ENCODE data around the gene CWF19L1. TPM values are rescaled to one million over a fixed set of nuclear protein-coding genes. Genes with fewer than 3 reads are reported as not detected.

Gene CWF19L1
- total and polyA plus RNA-seq, 2 experiments from 2014 or later: 15.8 to 34.4 TPM

DNA sequence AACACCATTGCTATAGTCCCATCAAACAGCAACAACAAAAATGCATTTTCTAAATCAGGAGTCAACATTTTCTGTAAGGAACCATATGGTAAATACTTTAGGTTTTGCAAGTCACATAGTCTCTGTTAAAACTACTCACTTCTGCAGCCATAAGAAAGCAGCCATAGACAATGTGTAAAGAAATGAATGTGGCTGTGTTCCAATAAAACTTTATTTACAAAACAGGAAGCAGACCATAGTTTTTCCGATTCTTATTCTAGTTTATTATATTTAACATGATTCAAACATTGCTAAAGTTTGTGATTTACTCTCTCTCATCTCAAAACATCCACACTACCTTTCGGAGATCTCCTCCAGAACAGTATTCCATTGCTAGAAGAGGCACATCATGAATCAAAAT is 44.9 kb downstream of the CWF19L1 start (continued):
- TF ChIP-seq REST (IDR thresholded peaks at IDR 0.05; ENCODE audit: unreplicated experiment) (no peak), EZH2 (IDR thresholded peaks at IDR 0.05; ENCODE audit: low read depth, unreplicated experiment) (no peak)

DNA sequence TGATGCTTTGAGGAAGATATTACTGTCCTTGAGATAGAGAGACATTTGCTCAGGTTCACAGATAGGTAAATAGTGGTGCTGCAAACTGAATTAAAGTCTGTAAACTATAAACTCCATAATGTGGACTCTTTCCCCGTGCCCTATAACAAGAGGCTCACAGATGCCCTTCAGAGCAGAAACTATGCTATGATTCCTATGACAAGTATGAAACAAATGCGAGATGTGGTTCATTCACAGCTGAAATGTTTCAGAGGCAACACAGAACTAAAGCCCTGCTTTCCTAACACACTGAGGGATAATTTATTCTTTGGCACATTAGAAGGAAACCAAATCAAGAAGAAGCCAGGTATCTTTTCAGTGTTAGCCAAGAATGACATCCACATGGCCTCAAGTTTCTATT is 51.4 kb downstream of the CWF19L1 start:
- ATAC-seq: no peak
- H3K27ac Mint-ChIP-seq: no peak overlapping the region

More for the DNA sequence above, 51.4 kb downstream of the CWF19L1 start:
- H2AFZ ChIP-seq: no peak overlapping the region
- no peaks in the 10 kb centered on the region for H3K79me2 ChIP-seq (replicated peaks; ENCODE audit: insufficient read depth)
- DNase-seq (ENCODE audit: low spot score): no peak
- no peak overlapping the region for H3K4me3 ChIP-seq
- no peak overlapping the region for H3K4me2 ChIP-seq
- Mint-ChIP-seq H3K9me3 (no peaks in the 10 kb centered on the region), H3K27me3 (ENCODE audit: insufficient read depth, low read depth, poor library complexity) (peaks cover 2% of the 10 kb centered on the region), H3K4me1 (no peaks in the 10 kb centered on the region; the same call in 2 of the 3 replicates), H3K4me3 (no peak overlapping the region), H3K36me3 (ENCODE audit: low read depth) (peaks cover 32% of the 10 kb centered on the region)
- H3K36me3 ChIP-seq (ENCODE audit: insufficient read depth): peaks cover 49% of the 10 kb centered on the region
- TF ChIP-seq EZH2phosphoT487 (IDR thresholded peaks at IDR 0.05; ENCODE audit: unreplicated experiment): no peak
- no peak for TF ChIP-seq EZH2 (IDR thresholded peaks at IDR 0.05; ENCODE audit: low read depth, unreplicated experiment)
- TF ChIP-seq, protein P1, sequence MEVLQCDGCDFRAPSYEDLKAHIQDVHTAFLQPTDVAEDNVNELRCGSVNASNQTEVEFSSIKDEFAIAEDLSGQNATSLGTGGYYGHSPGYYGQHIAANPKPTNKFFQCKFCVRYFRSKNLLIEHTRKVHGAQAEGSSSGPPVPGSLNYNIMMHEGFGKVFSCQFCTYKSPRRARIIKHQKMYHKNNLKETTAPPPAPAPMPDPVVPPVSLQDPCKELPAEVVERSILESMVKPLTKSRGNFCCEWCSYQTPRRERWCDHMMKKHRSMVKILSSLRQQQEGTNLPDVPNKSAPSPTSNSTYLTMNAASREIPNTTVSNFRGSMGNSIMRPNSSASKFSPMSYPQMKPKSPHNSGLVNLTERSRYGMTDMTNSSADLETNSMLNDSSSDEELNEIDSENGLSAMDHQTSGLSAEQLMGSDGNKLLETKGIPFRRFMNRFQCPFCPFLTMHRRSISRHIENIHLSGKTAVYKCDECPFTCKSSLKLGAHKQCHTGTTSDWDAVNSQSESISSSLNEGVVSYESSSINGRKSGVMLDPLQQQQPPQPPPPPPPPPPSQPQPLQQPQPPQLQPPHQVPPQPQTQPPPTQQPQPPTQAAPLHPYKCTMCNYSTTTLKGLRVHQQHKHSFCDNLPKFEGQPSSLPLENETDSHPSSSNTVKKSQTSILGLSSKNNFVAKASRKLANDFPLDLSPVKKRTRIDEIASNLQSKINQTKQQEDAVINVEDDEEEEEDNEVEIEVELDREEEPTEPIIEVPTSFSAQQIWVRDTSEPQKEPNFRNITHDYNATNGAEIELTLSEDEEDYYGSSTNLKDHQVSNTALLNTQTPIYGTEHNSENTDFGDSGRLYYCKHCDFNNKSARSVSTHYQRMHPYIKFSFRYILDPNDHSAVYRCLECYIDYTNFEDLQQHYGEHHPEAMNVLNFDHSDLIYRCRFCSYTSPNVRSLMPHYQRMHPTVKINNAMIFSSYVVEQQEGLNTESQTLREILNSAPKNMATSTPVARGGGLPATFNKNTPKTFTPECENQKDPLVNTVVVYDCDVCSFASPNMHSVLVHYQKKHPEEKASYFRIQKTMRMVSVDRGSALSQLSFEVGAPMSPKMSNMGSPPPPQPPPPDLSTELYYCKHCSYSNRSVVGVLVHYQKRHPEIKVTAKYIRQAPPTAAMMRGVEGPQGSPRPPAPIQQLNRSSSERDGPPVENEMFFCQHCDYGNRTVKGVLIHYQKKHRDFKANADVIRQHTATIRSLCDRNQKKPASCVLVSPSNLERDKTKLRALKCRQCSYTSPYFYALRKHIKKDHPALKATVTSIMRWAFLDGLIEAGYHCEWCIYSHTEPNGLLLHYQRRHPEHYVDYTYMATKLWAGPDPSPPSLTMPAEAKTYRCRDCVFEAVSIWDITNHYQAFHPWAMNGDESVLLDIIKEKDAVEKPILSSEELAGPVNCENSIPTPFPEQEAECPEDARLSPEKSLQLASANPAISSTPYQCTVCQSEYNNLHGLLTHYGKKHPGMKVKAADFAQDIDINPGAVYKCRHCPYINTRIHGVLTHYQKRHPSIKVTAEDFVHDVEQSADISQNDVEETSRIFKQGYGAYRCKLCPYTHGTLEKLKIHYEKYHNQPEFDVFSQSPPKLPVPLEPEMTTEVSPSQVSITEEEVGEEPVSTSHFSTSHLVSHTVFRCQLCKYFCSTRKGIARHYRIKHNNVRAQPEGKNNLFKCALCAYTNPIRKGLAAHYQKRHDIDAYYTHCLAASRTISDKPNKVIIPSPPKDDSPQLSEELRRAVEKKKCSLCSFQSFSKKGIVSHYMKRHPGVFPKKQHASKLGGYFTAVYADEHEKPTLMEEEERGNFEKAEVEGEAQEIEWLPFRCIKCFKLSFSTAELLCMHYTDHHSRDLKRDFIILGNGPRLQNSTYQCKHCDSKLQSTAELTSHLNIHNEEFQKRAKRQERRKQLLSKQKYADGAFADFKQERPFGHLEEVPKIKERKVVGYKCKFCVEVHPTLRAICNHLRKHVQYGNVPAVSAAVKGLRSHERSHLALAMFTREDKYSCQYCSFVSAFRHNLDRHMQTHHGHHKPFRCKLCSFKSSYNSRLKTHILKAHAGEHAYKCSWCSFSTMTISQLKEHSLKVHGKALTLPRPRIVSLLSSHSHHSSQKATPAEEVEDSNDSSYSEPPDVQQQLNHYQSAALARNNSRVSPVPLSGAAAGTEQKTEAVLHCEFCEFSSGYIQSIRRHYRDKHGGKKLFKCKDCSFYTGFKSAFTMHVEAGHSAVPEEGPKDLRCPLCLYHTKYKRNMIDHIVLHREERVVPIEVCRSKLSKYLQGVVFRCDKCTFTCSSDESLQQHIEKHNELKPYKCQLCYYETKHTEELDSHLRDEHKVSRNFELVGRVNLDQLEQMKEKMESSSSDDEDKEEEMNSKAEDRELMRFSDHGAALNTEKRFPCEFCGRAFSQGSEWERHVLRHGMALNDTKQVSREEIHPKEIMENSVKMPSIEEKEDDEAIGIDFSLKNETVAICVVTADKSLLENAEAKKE (CRISPR knock-in tag; IDR thresholded peaks at IDR 0.05): no peak
- TF ChIP-seq, protein P2, sequence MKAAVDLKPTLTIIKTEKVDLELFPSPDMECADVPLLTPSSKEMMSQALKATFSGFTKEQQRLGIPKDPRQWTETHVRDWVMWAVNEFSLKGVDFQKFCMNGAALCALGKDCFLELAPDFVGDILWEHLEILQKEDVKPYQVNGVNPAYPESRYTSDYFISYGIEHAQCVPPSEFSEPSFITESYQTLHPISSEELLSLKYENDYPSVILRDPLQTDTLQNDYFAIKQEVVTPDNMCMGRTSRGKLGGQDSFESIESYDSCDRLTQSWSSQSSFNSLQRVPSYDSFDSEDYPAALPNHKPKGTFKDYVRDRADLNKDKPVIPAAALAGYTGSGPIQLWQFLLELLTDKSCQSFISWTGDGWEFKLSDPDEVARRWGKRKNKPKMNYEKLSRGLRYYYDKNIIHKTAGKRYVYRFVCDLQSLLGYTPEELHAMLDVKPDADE (IDR thresholded peaks at IDR 0.05): no peak
- TF ChIP-seq, protein P3, sequence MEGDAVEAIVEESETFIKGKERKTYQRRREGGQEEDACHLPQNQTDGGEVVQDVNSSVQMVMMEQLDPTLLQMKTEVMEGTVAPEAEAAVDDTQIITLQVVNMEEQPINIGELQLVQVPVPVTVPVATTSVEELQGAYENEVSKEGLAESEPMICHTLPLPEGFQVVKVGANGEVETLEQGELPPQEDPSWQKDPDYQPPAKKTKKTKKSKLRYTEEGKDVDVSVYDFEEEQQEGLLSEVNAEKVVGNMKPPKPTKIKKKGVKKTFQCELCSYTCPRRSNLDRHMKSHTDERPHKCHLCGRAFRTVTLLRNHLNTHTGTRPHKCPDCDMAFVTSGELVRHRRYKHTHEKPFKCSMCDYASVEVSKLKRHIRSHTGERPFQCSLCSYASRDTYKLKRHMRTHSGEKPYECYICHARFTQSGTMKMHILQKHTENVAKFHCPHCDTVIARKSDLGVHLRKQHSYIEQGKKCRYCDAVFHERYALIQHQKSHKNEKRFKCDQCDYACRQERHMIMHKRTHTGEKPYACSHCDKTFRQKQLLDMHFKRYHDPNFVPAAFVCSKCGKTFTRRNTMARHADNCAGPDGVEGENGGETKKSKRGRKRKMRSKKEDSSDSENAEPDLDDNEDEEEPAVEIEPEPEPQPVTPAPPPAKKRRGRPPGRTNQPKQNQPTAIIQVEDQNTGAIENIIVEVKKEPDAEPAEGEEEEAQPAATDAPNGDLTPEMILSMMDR (conservative IDR thresholded peaks at IDR 0.05; ENCODE audit: low read depth in 2 of 2): no peak
- TF ChIP-seq POLR2AphosphoS5 (IDR thresholded peaks at IDR 0.05; ENCODE audit: low read depth): no peak
- TF ChIP-seq JUNB (IDR thresholded peaks at IDR 0.05; ENCODE audit: unreplicated experiment): no peak
- no peak for TF ChIP-seq STAT1 (IDR thresholded peaks at IDR 0.05; ENCODE audit: unreplicated experiment)
- TF ChIP-seq ZNF331 (CRISPR knock-in tag; IDR thresholded peaks at IDR 0.05; ENCODE audit: low read depth): no peak
- TF ChIP-seq CREB1 (CRISPR knock-in tag; IDR thresholded peaks at IDR 0.05; ENCODE audit: low read depth): no peak
- no peak for TF ChIP-seq NANOG (IDR thresholded peaks at IDR 0.05; ENCODE audit: borderline replicate concordance)
- no peaks in the 10 kb centered on the region for H3K9me2 ChIP-seq (ENCODE audit: insufficient read depth)
- no peaks in the 10 kb centered on the region for H3K4me1 ChIP-seq (ENCODE audit: insufficient read depth)
- no peaks in the 10 kb centered on the region for H3F3A ChIP-seq (replicated peaks; ENCODE audit: low read depth)
- H3K27ac ChIP-seq (ENCODE audit: low read depth): no peak overlapping the region
- no peaks in the 10 kb centered on the region for H3K27me3 ChIP-seq (ENCODE audit: insufficient read depth)
- H4K20me1 ChIP-seq (replicated peaks; ENCODE audit: insufficient read depth): no peaks in the 10 kb centered on the region; the same call in 1 of the 2 replicates
